ENCODE measurements around the gene NCOR2. TPM values are rescaled to one million over a fixed set of nuclear protein-coding genes. Genes with fewer than 3 reads are reported as not detected.

NCOR2 gene
- total RNA-seq, 4 donors from 2014 or later = 211 to 265 (median 225) TPM

DNA sequence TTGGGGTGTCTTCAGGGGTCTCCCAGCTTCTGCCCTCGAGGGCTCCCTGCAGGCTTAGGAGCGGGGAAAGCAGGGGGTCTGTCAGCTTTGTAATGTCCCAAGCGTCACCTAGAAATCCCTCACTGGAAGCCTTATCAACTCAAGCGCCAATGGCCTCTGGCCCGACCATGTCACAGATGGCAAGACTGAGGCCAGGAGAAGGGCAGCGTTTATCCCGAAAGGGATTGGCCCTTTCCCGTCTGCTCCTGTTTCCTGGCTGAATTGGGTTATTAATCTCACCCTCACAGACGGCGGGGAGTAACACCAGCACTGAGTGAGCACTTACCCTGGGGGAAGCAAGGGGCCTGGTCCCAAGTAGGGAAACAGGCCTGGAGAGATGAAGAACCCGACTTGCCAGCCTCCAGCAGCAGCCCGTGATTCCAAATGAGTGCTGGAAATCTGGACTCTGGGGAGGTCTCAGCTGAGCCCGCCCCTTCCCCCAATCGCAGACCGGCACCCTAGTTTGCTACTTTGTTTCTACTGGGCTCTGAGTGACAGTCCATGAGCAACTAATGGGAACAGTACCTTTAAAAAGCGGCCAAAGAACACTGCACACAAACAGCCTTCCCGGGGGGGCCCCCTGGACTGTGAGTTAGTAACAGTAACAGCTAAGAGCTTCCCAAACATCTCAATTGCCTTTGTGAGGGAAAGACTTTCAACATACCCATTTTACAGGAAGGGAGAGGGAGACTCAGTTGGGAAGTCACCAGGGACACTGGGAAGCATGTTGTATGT is 2.1 kb upstream of the NCOR2 start:
- Histone ChIP-seq H3K4me3 (no peak overlapping the region), H3K4me1 (peaks cover 0 to 41% (median 33%) of the 10 kb centered on the region in 4 donors), H3K9me3 (no peaks in the 10 kb centered on the region), H3K27me3 (no peaks in the 10 kb centered on the region), H3K27ac (peak overlapping the region in 3 of 4 donors; percentile 43 to 98 (median 92)), H3K36me3 (no peaks in the 10 kb centered on the region)
- 85 to 86% methylated on average over 17 of the region's 17 CpGs for WGBS, 2 donors
- TF ChIP-seq POLR2A (IDR thresholded peaks at IDR 0.05) = no peak
- TF ChIP-seq CTCF (IDR thresholded peaks at IDR 0.05) = no peak
- TF ChIP-seq EP300 (IDR thresholded peaks at IDR 0.05) = no peak
- DNase-seq (ENCODE audit: low spot score in 2 of 2) = no peak

DNA sequence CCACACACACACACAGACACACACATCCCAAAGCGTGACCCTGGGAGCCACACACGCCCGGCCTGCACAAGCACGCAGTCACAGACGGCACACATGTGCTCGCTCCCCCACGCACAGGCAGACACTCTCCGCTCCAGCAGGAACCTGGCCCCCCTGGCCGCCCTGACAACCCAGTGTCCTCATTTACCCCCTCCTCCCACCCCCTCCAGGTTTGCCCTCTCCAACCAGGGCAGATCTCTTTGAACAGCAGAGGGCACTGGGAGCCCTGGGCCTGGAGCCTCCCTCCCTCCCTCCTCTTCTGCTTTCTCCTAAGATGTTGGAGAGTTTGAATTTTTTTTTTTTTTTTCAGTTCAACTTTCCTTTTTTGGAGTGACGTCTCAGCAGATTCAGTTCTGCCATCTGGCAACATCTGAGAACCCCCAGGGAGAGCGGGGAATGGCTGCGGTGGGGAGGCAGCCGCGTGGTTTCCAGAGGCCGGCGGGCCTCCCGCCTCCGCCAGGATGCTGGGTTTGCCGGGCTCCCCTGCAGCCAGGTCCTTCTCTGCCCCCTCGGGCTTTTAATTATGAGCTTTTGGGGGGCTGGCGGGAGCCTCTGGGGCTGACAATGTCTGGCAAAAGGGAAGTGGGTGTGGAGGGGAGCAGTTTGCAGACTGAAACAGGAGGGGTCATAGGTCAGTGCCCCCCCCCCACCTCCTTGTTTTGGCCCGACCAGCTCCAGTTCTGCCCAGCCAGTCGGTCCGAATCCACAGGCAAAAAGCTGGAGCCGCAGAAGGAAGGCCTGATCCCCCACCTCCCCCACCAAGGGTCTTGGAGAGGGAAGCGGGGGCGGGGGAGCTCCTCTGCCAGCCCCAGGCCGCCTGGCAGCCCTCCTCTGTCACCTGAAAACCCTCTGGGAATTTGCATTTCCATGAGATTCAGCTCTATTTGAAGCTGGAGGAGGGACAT is 1.3 kb upstream of the NCOR2 start:
- 19% methylated on average over 26 to 27 of the region's 28 CpGs for WGBS, 2 donors
- H3K27ac ChIP-seq = peak overlapping the region; percentile 73 to 98 (median 84)
- peak; percentile 67 to 82 for DNase-seq (ENCODE audit: low spot score in 2 of 2)
- TF ChIP-seq CTCF (IDR thresholded peaks at IDR 0.05) = peak in 4 of 5 experiments; percentile 23 to 59 (median 42)
- peak; percentile 20 to 88 for TF ChIP-seq EP300 (IDR thresholded peaks at IDR 0.05)
- no peak for TF ChIP-seq POLR2A (IDR thresholded peaks at IDR 0.05)
- H3K9me3 ChIP-seq = no peaks in the 10 kb centered on the region
- H3K4me1 ChIP-seq = peaks cover 0 to 49% (median 41%) of the 10 kb centered on the region in 4 donors
- no peaks in the 10 kb centered on the region for H3K27me3 ChIP-seq
- peak overlapping the region in 2 of 4 donors; percentile 54 to 92 for H3K4me3 ChIP-seq
- no peaks in the 10 kb centered on the region for H3K36me3 ChIP-seq

GRCh38 chr12:124567673-124568373 is 411 bp upstream of the NCOR2 start:
- peaks cover 0 to 58% (median 50%) of the 10 kb centered on the region in 4 donors for H3K4me1 ChIP-seq
- H3K27ac ChIP-seq = peak overlapping the region; percentile 73 to 98 (median 84)
- no peaks in the 10 kb centered on the region for H3K9me3 ChIP-seq
- H3K27me3 ChIP-seq = no peaks in the 10 kb centered on the region
- DNase-seq (ENCODE audit: low spot score in 2 of 2) = peak; percentile 92 to 93
- TF ChIP-seq POLR2A (IDR thresholded peaks at IDR 0.05) (no peak), CTCF (IDR thresholded peaks at IDR 0.05) (peak in 1 of 5 experiments; percentile 24), EP300 (IDR thresholded peaks at IDR 0.05) (peak; percentile 23 to 91)
- WGBS, 2 donors = 2 to 3% methylated on average over 32 to 41 of the region's 50 CpGs
- H3K4me3 ChIP-seq = peak overlapping the region; percentile 40 to 92 (median 60)
- H3K36me3 ChIP-seq = no peaks in the 10 kb centered on the region

GRCh38 chr12:124566161-124566996 is 1.0 kb downstream of the NCOR2 start:
- Histone ChIP-seq H3K4me1 (peaks cover 0 to 73% (median 59%) of the 10 kb centered on the region in 4 donors), H3K36me3 (no peaks in the 10 kb centered on the region), H3K27ac (peak overlapping the region; percentile 89 to 98 (median 96)), H3K9me3 (no peaks in the 10 kb centered on the region), H3K4me3 (peak overlapping the region; percentile 67 to 99 (median 95)), H3K27me3 (no peaks in the 10 kb centered on the region)
- TF ChIP-seq POLR2A (IDR thresholded peaks at IDR 0.05) = peak; percentile 39 to 60
- peak; percentile 23 to 84 for TF ChIP-seq EP300 (IDR thresholded peaks at IDR 0.05)
- TF ChIP-seq CTCF (IDR thresholded peaks at IDR 0.05) = peak in 2 of 5 experiments; percentile 13 to 18
- peak; percentile 87 to 88 for DNase-seq (ENCODE audit: low spot score in 2 of 2)
- WGBS, 2 donors = 0 to 1% methylated on average over 22 to 31 of the region's 56 CpGs

Data from tibial nerve (tissue), 4 donors.